Neural crest cell (in vitro differentiated cells): ENCODE measurements around the gene GPC6. TPM values are rescaled to one million over a fixed set of nuclear protein-coding genes. Genes with fewer than 3 reads are reported as not detected.

Experiments used
- DNase-seq: peaks from one replicate; pipeline ENCODE4 v3.0.0; 2021; ENCODE audit warnings: low read depth, mixed read lengths, low spot score
- H3K27ac Mint-ChIP-seq: one replicate; pipeline ENCODE4 v1.8.0; 2021; ENCODE audit warnings: mild to moderate bottlenecking, mixed read lengths; ENCODE audit not compliant: unreplicated experiment
- H3K27me3 Mint-ChIP-seq: 2 replicates; pipeline ENCODE4 v1.8.0; 2021; ENCODE audit warnings: low read depth, mild to moderate bottlenecking, mixed read lengths
- H3K36me3 Mint-ChIP-seq: 2 replicates; pipeline ENCODE4 v1.8.0; 2021; ENCODE audit warnings: low read depth, mild to moderate bottlenecking, mixed read lengths
- H3K4me1 Mint-ChIP-seq: 2 replicates; pipeline ENCODE4 v1.8.0; 2021; ENCODE audit warnings: mixed read lengths
- H3K4me3 Mint-ChIP-seq: one replicate; pipeline ENCODE4 v1.8.0; 2021; ENCODE audit warnings: mild to moderate bottlenecking, mixed read lengths
- H3K9me3 Mint-ChIP-seq: 2 replicates; pipeline ENCODE4 v1.8.0; 2021; ENCODE audit warnings: mixed read lengths
- total RNA-seq: library from RNA; stranded (reverse); gene quantifications from 2 replicates; pipeline ENCODE4 v1.2.1, GENCODE V29; 2021
- TF ChIP-seq, protein P1 (sequence below): fragments of 200-600 bp; sonication (generic); conservative IDR thresholded peaks from 2 replicates; pipeline ENCODE4 v1.5.0; 2021; ENCODE audit warnings: antibody characterized with exemption, mild to moderate bottlenecking

Gene GPC6
- total RNA-seq, 1 donor from 2014 or later = 13.4 TPM

GRCh38 chr13:93284064-93284463, 57.5 kb downstream of the GPC6 start:
- Mint-ChIP-seq H3K27me3 (peaks cover 2% of the 10 kb centered on the region), H3K4me1 (no peaks in the 10 kb centered on the region), H3K36me3 (no peaks in the 10 kb centered on the region)

GRCh38 chr13:93286047-93286446, 59.4 kb downstream of the GPC6 start:
- no peak overlapping the region for H3K27ac Mint-ChIP-seq

More at GRCh38 chr13:93284064-93284463, 57.5 kb downstream of the GPC6 start:
- Mint-ChIP-seq H3K4me3 (no peak overlapping the region), H3K27ac (no peak overlapping the region), H3K9me3 (no peaks in the 10 kb centered on the region)
- DNase-seq = no peak
- TF ChIP-seq, protein P1, sequence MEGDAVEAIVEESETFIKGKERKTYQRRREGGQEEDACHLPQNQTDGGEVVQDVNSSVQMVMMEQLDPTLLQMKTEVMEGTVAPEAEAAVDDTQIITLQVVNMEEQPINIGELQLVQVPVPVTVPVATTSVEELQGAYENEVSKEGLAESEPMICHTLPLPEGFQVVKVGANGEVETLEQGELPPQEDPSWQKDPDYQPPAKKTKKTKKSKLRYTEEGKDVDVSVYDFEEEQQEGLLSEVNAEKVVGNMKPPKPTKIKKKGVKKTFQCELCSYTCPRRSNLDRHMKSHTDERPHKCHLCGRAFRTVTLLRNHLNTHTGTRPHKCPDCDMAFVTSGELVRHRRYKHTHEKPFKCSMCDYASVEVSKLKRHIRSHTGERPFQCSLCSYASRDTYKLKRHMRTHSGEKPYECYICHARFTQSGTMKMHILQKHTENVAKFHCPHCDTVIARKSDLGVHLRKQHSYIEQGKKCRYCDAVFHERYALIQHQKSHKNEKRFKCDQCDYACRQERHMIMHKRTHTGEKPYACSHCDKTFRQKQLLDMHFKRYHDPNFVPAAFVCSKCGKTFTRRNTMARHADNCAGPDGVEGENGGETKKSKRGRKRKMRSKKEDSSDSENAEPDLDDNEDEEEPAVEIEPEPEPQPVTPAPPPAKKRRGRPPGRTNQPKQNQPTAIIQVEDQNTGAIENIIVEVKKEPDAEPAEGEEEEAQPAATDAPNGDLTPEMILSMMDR = no peak

DNA sequence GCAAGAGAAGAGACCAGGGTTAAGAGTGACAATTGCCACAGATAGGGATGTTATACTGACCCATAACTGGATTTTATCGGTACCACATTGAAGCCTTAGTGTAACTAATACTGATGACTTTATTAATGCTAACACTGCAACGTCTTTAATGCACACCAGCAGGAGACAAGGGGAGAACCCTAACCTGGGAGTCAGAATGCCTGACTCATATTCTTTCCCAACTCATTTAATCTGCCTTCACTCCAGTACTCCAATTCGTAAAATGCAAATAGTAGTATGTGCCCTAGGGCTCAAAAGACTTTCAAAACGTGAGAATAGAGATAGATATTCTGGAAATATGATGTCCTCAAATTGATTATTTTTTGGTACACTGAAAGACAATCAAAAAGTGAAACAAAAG, 62.4 kb downstream of the GPC6 start:
- no peaks in the 10 kb centered on the region for H3K36me3 Mint-ChIP-seq
- TF ChIP-seq, protein P1 = no peak
- no peaks in the 10 kb centered on the region for H3K9me3 Mint-ChIP-seq
- H3K4me3 Mint-ChIP-seq = no peak overlapping the region
- peaks cover 16% of the 10 kb centered on the region for H3K4me1 Mint-ChIP-seq
- H3K27me3 Mint-ChIP-seq = peaks cover 17% of the 10 kb centered on the region
- no peak for DNase-seq
- no peak overlapping the region for H3K27ac Mint-ChIP-seq

More at GRCh38 chr13:93286047-93286446, 59.4 kb downstream of the GPC6 start:
- Mint-ChIP-seq H3K36me3 (no peaks in the 10 kb centered on the region), H3K4me1 (peaks cover 3% of the 10 kb centered on the region), H3K27me3 (peaks cover 11% of the 10 kb centered on the region), H3K4me3 (no peak overlapping the region), H3K9me3 (no peaks in the 10 kb centered on the region)
- no peak for DNase-seq
- TF ChIP-seq, protein P1 = no peak

DNA sequence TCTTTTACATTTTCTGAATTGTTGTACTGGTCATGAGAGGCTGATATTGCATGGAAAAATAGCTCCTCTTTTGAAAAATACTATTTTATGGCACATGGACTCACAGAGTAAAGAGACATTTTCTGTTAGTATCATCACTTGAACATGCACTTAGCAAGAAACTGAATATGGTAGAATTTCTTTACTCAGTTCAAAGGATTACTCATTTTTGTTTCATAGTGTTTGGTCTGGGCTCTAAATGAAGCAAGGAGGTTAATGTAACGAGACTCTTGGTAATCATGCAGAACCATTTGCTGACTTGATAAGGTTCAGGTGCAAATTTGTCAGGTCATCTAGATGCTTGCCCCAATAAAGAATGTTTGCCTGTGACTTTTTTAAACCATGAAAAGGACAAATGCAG, 63.2 kb downstream of the GPC6 start:
- TF ChIP-seq, protein P1 = no peak
- Mint-ChIP-seq H3K36me3 (no peaks in the 10 kb centered on the region), H3K27me3 (peaks cover 22% of the 10 kb centered on the region), H3K4me1 (peaks cover 23% of the 10 kb centered on the region), H3K4me3 (no peak overlapping the region), H3K27ac (no peak overlapping the region), H3K9me3 (no peaks in the 10 kb centered on the region)
- no peak for DNase-seq

GRCh38 chr13:93290503-93290902, 63.9 kb downstream of the GPC6 start:
- Mint-ChIP-seq H3K27me3 (peaks cover 23% of the 10 kb centered on the region), H3K4me3 (no peak overlapping the region), H3K27ac (no peak overlapping the region), H3K4me1 (peaks cover 24% of the 10 kb centered on the region), H3K9me3 (no peaks in the 10 kb centered on the region), H3K36me3 (no peaks in the 10 kb centered on the region)
- TF ChIP-seq, protein P1 = no peak
- no peak for DNase-seq

- H3K4me3 Mint-ChIP-seq = no peak overlapping the region
- H3K36me3 Mint-ChIP-seq = peaks cover 5% of the 10 kb centered on the region
- H3K9me3 Mint-ChIP-seq = no peaks in the 10 kb centered on the region
- H3K27me3 Mint-ChIP-seq = peaks cover 31% of the 10 kb centered on the region
- H3K27ac Mint-ChIP-seq = no peak overlapping the region
- peaks cover 31% of the 10 kb centered on the region for H3K4me1 Mint-ChIP-seq
- TF ChIP-seq, protein P1 = no peak
- no peak for DNase-seq
These were observed 65.8 kb downstream of the GPC6 start for GRCh38 chr13:93292366-93292765.
